ENCODE results near the gene MCOLN1.

Gene MCOLN1

DNA sequence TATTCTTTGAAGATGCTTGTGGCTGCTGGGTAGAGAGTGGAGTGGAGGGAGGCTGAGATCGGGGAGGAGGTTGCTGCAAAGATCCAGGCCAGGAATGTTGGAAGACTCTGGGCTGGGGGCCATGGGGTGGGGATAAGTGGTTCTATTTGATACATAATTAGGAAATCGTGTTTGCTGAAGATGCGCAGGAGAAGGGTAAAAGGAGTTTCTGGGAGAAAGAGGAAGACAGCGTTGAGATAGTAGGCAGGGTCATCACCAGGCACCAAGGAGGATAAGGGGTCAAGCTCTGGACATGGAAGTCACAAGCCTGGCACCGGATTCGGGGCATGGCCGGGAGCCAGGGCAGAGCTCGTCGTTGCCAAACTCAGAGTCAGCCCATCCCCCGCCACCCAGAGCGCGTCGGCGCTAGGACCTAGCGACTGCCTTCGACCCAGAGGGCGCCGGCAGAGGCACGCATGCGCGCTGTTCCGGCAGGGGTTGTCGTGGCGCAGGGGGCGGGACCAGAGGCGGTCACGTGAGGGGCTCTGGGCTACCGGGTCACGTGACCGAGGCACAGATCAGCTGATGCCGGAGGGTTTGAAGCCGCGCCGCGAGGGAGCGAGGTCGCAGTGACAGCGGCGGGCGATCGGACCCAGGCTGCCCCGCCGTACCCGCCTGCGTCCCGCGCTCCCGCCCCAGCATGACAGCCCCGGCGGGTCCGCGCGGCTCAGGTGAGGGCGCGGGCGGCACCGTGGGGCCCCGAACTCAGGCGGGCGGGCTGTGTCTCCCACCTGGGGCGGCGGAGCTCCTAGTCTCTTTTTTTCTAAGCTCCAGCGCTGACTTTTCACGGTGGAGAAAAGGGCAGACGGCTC lies at the start of gene MCOLN1:
TSS of gene MCOLN1 (plus strand) at position 553 of the 851 bp plus-strand sequence. CDS start at position 680, 127 bp downstream.
- DNase-seq, result peak; percentile 71 to 98 (median 96)

- DNase-seq, result no peak
Measured at GRCh38 chr19:7475665-7476064, 46.8 kb upstream of the MCOLN1 start.

- no peak for DNase-seq
Measured at GRCh38 chr19:7476241-7476640, 46.2 kb upstream of the MCOLN1 start.

- no peak for DNase-seq
Measured at GRCh38 chr19:7476777-7477494, 45.5 kb upstream of the MCOLN1 start.

- DNase-seq, result no peak
Measured at GRCh38 chr19:7477758-7478157, 44.7 kb upstream of the MCOLN1 start.

DNA sequence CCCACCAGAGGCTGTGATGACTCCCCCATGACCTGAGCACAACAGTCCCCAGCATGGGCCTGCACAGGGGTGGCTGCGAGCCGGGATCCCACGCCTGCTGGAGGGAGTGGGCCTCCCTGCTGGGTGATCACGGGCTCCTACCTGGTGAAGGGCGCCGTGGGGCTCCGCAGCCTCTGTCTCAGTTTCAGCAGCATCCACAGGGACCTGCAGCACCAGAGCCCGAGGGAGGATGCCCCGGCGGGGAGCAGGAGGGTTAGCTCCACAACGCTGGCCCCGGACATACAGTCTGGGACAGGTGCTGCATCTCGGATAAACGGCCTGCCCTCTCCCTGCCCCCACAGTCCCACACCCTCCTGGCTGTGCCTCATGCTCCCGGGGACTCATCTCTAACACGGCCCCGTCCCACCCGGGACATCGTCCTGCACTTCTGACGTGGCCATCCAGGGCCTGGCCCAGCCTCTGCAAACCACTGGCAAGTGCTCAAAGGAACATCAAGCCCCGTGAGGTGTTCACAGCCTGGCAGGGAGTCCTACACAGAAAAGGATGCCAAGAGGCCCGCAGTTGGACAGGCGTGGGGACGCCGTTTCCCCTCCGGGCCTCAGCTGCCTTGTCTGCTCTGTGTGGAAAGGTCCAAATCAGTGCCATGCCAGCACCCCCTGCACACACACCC lies 44.1 kb upstream of the MCOLN1 start:
- DNase-seq, result no peak

GRCh38 chr19:7478843-7479227 lies 43.6 kb upstream of the MCOLN1 start:
- no peak for DNase-seq

DNA sequence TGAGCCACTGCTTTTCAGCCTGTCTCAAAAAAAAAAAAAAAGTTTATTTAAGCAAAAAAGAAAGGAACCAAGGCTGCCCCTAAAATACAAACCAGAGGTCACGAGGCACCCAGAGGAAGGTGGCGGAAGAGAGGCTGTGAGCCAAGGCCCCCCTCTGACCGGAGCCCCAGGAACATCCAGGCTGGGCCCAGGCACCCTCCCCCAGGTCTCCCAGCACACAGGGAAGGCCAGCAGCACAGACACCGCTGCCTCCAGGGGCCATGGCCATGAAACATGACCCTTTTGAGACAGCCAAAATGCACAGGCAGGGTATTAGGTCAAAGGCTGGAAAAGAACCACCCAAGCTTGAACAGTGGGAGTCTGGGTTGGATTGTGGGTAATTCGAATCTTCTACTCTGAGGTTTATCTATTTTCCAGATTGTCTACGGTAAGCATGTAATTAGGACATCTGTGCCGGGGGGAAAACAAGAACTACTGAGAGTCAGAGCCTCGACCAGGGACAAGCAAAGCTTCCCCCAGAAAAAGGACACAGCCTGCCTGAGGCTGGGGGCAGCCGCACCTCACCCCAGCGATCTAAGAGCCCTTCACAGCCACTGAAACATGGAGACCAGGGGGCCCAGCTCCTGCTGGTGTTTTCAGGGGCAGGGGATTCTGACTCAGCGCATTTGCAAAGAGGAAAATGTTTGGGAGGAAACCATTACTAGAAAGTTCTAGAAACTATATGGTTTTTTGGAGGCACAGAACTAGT lies 42.0 kb upstream of the MCOLN1 start:
- peak in 7 of 14 donors; percentile 12 to 38 (median 26) for DNase-seq

DNA sequence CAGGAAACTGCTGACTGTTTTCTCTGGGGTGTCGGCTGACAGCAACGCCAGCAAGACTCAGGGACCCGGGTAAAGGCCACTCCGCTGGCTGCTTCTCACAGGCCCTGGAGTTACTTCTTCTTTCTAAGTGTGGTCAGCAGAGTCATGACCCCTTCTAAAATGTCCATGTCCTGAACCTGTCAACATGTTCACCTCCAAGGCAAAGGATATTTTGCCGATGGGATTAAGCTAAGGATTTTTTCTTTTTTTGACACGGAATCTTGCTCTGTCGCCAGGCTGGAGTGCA lies 41.5 kb upstream of the MCOLN1 start:
- DNase-seq, result peak in 2 of 14 donors; percentile 3 to 5

- no peak for DNase-seq
Measured at GRCh38 chr19:7482584-7483439, 39.6 kb upstream of the MCOLN1 start.

- no peak for DNase-seq
Measured at GRCh38 chr19:7483720-7484201, 38.7 kb upstream of the MCOLN1 start.

- DNase-seq, result no peak
Measured at GRCh38 chr19:7486923-7487322, 35.5 kb upstream of the MCOLN1 start.

GRCh38 chr19:7488736-7489353 lies 33.6 kb upstream of the MCOLN1 start, which contains the start of gene PEX11G:
TSS of gene PEX11G (minus strand) at chr19:7489035. CDS start at chr19:7489010, 25 bp downstream.
- DNase-seq, result peak; percentile 33 to 91 (median 78)

GRCh38 chr19:7489609-7490044 lies 32.8 kb upstream of the MCOLN1 start:
- DNase-seq, result no peak

GRCh38 chr19:7492142-7492541 lies 30.3 kb upstream of the MCOLN1 start:
- no peak for DNase-seq

DNA sequence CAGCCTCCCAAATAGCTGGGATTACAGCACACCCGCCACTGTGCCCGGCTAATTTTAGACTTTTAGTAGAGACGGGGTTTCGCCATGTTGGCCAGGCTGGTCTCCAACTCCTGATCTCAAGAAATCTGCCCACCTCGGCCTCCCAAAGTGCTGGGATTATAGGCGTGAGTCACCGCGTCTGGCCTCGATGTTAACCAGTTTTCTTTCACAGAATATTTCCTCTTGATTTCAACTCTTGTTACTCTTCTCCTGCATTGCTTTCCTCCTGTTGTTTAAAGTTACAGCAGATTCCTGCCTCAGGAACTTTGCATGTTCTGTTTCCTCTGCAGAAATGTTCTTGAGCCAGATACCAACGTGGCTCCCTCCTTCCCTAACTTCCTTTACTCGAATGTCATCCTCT lies 29.9 kb upstream of the MCOLN1 start:
- DNase-seq, result no peak

DNA sequence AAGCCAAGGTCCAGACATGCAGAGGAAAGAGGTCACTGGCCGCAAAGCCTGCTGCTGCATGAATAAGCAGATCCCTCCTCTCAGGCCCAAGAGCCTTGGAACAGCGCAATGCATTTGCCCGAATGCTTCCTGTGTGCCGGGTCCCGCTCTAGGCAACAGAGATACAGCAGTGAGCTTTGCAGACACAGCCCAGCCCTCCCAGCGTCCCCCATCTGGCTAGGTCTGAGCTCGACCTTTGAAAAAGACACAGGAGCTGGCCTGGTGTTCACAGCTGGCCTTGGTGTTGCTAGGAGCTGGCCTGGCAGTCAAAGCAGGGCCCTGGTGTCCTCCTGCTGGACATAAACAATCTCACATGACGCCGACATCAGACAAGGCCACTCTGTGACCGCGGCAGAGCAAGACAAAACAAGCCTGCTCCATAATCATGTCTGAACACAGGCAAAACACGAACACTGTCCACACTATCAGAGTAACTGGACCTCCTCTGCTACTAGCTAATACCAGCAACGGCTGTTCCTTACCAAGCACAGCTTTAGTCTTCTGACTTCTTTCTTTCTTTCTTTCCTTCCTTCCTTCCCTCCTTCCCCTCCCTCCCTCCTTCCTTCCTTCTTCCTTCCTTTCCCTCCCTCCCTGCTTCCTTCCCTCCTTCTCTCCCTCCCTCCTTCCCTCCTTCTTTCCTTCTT lies 27.9 kb upstream of the MCOLN1 start:
- DNase-seq, result peak in 13 of 14 donors; percentile 33 to 93 (median 79)

DNA sequence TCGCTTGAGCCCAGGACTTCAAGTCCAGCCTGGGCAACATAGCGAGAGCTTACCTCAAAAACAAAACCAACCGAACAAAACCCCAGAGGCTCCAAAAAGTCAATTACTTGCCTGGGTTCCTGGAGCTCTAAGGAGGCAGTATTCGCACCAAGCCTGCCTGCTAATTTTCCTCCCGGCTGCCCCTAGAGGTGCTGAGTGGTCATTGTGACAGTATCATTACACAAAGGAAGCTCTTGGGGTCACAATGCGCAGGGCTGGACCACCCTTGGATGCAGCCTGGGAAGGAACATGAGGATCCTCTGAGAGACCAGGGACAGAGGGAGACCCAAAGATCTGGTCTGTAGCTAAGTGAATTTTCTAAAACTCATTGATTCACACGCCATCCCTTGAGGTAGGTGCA lies 25.1 kb upstream of the MCOLN1 start:
- DNase-seq, result peak in 1 of 14 donors; percentile 14

DNA sequence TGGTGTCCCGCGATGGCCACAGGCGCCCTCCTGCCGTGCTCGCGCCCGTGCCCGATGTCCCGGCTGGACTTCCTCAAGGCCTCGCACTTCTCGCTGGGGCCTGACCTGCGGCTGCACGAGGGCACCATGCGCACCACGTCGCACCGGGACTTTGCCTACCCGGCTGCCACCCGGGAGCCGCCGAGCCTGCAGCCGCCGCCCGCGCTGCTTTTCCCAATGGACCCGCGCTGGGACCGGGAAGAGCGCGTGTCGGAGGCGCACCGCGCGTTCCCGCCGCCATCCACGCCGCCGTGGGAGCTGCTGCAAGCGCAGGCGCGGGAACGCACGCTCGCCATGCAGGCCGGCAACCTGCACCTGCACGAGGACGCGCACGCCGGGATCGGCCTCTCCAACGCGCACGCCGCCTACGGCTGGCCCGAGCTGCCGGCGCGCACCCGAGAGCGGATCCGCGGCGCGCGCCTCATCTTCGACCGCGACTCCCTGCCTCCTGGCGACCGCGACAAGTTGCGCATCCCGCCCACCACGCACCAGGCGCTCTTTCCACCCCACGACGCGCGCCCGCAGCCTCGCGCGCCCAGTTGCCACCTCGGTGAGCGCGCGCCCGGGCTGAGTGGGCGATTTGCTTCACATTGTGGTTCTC lies 21.5 kb upstream of the MCOLN1 start:
- DNase-seq, result peak in 13 of 14 donors; percentile 11 to 84 (median 44)

DNA sequence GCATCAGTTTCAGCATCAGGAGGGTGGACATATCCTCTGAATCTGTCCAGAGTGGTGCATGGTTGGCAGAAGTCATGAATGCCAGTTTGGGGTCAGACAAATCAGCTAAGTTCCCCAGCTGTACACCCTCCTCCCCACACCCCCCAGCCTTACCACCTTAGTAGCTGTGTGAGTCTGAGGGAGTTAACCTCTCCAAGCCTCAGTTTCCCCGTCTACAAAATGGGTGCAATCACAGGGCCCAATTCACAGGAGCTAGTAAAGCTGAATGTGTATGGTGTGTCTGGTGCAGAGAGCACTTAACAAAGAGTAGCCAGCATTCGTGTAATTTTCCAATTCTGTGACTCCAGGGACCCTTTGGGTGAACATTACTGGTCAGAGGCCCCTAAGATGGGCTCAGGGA lies 19.9 kb upstream of the MCOLN1 start:
- DNase-seq, result no peak
